ENCODE results near the gene PTPRU.

- no peak for TF ChIP-seq POLR2A (IDR thresholded peaks at IDR 0.05)
- TF ChIP-seq CTCF (IDR thresholded peaks at IDR 0.05): no peak
These were observed 74.4 kb downstream of the PTPRU start for GRCh38 chr1:29310616-29311180.

Data from esophagus squamous epithelium (tissue), 4 donors.